ENCODE measurements around the gene TTLL6.

Gene TTLL6

DNA sequence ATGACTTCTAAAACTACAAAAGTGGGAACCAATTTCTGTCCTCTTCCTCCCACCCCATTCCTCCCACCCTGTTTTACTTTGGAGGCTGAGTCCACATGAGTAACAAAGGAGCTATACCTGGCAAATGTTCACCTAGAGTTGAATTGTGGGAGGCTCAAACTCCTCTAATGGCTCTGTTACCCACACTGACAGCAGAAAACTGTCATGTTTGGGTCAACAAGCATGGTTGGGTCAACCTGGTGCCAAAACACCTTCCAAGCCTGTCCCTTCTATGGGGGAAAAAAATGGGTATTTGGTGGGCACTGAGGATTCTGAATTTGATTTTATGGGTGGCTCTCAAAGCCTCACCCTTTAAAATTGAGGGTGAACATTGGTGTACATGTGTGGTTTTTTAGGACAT lies 76.5 kb downstream of the TTLL6 start:
- peaks cover 13 to 47% of the 10 kb centered on the region in 2 donors for H3K27me3 ChIP-seq (ENCODE audit: control insufficient read depth in 2 of 2, insufficient read depth in 2 of 2, low read length in 2 of 2)
- no peaks in the 10 kb centered on the region for H3K9me3 ChIP-seq (ENCODE audit: control insufficient read depth in 2 of 2, low read length in 2 of 2)
- no peak overlapping the region for H3K9ac ChIP-seq (ENCODE audit: low read depth in 1 of 2, low read length in 2 of 2)
- H3K4me3 ChIP-seq (ENCODE audit: low read length in 2 of 2) = no peak overlapping the region
- H3K4me1 ChIP-seq (ENCODE audit: control insufficient read depth in 2 of 2, insufficient read depth in 2 of 2, low read length in 2 of 2) = peaks cover 0 to 10% of the 10 kb centered on the region in 2 donors
- H3K27ac ChIP-seq (ENCODE audit: low read depth in 2 of 2, low read length in 2 of 2) = no peak overlapping the region
- H3K36me3 ChIP-seq (ENCODE audit: control insufficient read depth in 2 of 2, insufficient read depth in 2 of 2, low read length in 2 of 2) = no peaks in the 10 kb centered on the region

DNA sequence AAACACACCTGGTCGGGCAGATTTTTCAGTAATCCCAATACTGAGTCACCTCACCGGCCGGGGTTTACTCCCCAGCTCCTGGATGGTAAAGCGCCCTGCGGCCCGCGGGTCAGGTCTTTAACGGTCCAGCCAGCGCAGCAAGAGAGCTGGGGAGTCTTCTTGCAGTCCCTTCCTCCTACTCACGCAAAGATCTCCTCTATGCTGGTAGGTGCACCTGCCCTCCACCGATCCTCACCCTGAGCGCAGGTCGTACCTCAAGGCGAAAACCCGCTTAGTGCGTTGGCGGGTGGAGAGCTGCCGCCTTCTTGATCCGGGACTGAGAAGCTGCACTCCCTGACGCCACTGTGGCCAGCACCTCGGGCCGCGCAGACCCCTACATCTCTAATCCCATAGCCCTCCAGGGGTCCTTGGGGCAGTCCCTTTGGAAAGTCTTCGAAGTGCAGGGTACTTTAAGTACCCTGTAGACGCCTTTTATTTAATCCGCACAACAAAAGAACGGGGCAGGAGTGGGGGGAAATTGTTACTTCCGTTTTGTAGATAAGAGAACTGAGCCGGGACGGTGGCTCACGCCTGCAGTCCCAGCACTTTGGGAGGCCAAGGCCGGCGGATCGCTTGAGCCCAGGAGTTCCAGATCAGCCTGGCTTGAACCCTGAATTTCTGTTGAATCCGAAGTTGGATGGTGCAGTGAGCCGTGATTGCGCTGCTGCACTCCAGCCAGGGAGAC lies 78.1 kb downstream of the TTLL6 start:
- no peak overlapping the region for H3K27ac ChIP-seq (ENCODE audit: low read depth in 2 of 2, low read length in 2 of 2)
- no peaks in the 10 kb centered on the region for H3K9me3 ChIP-seq (ENCODE audit: control insufficient read depth in 2 of 2, low read length in 2 of 2)
- no peaks in the 10 kb centered on the region for H3K36me3 ChIP-seq (ENCODE audit: control insufficient read depth in 2 of 2, insufficient read depth in 2 of 2, low read length in 2 of 2)
- H3K4me3 ChIP-seq (ENCODE audit: low read length in 2 of 2) = no peak overlapping the region
- peaks cover 0 to 12% of the 10 kb centered on the region in 2 donors for H3K4me1 ChIP-seq (ENCODE audit: control insufficient read depth in 2 of 2, insufficient read depth in 2 of 2, low read length in 2 of 2)
- no peak overlapping the region for H3K9ac ChIP-seq (ENCODE audit: low read depth in 1 of 2, low read length in 2 of 2)
- H3K27me3 ChIP-seq (ENCODE audit: control insufficient read depth in 2 of 2, insufficient read depth in 2 of 2, low read length in 2 of 2) = peaks cover 13 to 48% of the 10 kb centered on the region in 2 donors

DNA sequence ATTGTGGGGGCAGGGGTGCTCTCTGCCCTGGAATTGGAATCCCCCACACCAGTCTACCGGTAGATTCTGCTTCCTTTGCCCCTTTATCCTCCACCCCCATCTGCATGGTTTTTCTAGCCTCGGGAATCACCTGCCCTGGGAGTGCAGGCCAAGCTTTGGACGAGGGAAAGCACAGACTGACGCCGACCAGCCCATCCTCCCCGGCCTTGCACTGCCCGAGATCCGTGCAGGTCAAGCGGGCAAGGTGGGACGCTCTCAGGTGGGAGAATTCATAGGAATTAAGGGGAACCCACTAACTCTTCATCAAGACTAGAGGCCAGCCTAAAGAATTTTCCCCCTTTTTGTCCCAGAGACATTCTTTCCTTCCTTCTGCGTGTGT lies 78.6 kb downstream of the TTLL6 start:
- Histone ChIP-seq H3K27me3 (ENCODE audit: control insufficient read depth in 2 of 2, insufficient read depth in 2 of 2, low read length in 2 of 2) (peaks cover 13 to 46% of the 10 kb centered on the region in 2 donors), H3K27ac (ENCODE audit: low read depth in 2 of 2, low read length in 2 of 2) (no peak overlapping the region), H3K9ac (ENCODE audit: low read depth in 1 of 2, low read length in 2 of 2) (no peak overlapping the region), H3K36me3 (ENCODE audit: control insufficient read depth in 2 of 2, insufficient read depth in 2 of 2, low read length in 2 of 2) (no peaks in the 10 kb centered on the region), H3K9me3 (ENCODE audit: control insufficient read depth in 2 of 2, low read length in 2 of 2) (no peaks in the 10 kb centered on the region), H3K4me3 (ENCODE audit: low read length in 2 of 2) (no peak overlapping the region), H3K4me1 (ENCODE audit: control insufficient read depth in 2 of 2, insufficient read depth in 2 of 2, low read length in 2 of 2) (peaks cover 0 to 12% of the 10 kb centered on the region in 2 donors)

DNA sequence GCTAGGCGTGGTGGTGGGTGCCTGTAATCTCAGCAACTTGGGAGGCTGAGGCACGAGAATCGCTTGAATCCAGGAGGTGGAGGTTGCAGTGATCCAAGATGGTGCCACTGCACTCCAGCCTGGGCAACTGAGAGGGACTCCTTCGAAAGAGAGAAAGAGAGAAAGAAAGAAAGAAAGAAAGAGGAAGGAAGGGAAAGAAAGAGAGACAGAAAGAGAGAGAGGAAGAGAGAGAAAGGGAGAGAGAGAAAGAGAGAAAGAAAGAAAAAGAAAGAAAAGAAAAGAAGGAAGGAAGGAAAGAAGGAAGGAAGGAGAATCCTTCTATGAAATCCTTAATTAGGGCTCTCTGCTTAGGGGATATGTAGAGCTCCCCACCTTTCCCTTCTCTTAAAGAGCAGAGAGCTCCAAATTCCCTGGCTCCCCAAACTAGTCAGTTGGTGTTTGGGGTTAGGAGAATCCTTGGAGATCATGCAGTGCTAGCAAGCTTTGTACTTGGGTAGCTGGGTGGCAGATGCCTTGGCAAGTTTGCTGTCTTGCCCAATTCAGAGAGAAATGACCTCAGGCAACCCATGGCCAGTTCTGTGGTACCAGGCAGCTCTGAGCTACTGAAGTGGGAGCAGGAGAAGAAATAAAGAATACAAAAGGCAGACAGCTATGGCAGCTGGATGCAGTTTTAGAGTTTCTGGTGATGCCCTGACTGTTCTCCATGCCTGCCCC lies 79.5 kb downstream of the TTLL6 start:
- H3K27ac ChIP-seq (ENCODE audit: low read depth in 2 of 2, low read length in 2 of 2) = no peak overlapping the region
- H3K9me3 ChIP-seq (ENCODE audit: control insufficient read depth in 2 of 2, low read length in 2 of 2) = no peaks in the 10 kb centered on the region
- peaks cover 0 to 12% of the 10 kb centered on the region in 2 donors for H3K4me1 ChIP-seq (ENCODE audit: control insufficient read depth in 2 of 2, insufficient read depth in 2 of 2, low read length in 2 of 2)
- no peak overlapping the region for H3K4me3 ChIP-seq (ENCODE audit: low read length in 2 of 2)
- no peak overlapping the region for H3K9ac ChIP-seq (ENCODE audit: low read depth in 1 of 2, low read length in 2 of 2)
- H3K27me3 ChIP-seq (ENCODE audit: control insufficient read depth in 2 of 2, insufficient read depth in 2 of 2, low read length in 2 of 2) = peaks cover 13 to 46% of the 10 kb centered on the region in 2 donors
- no peaks in the 10 kb centered on the region for H3K36me3 ChIP-seq (ENCODE audit: control insufficient read depth in 2 of 2, insufficient read depth in 2 of 2, low read length in 2 of 2)

DNA sequence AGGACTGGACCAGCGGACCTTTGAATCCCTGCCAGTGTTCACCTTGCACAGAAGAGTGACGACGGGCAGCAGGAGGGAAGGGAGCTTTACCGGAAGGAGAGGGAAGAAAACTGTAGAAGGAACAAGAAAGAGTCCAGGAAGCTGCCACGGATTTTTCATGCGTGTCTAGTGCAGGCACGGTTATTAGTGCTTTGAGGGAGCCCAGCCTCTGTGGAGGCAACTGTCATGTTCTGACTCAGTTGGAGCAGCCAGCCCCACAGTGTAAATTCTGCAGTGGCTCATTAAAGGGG lies 82.0 kb downstream of the TTLL6 start:
- no peaks in the 10 kb centered on the region for H3K9me3 ChIP-seq (ENCODE audit: control insufficient read depth in 2 of 2, low read length in 2 of 2)
- peaks cover 0 to 12% of the 10 kb centered on the region in 2 donors for H3K4me1 ChIP-seq (ENCODE audit: control insufficient read depth in 2 of 2, insufficient read depth in 2 of 2, low read length in 2 of 2)
- H3K9ac ChIP-seq (ENCODE audit: low read depth in 1 of 2, low read length in 2 of 2) = peak overlapping the region in 1 of 2 donors; percentile 75
- H3K27ac ChIP-seq (ENCODE audit: low read depth in 2 of 2, low read length in 2 of 2) = peak overlapping the region in 1 of 2 donors; percentile 82
- H3K27me3 ChIP-seq (ENCODE audit: control insufficient read depth in 2 of 2, insufficient read depth in 2 of 2, low read length in 2 of 2) = peaks cover 13 to 43% of the 10 kb centered on the region in 2 donors
- peak overlapping the region in 1 of 2 donors; percentile 58 for H3K4me3 ChIP-seq (ENCODE audit: low read length in 2 of 2)
- H3K36me3 ChIP-seq (ENCODE audit: control insufficient read depth in 2 of 2, insufficient read depth in 2 of 2, low read length in 2 of 2) = no peaks in the 10 kb centered on the region

DNA sequence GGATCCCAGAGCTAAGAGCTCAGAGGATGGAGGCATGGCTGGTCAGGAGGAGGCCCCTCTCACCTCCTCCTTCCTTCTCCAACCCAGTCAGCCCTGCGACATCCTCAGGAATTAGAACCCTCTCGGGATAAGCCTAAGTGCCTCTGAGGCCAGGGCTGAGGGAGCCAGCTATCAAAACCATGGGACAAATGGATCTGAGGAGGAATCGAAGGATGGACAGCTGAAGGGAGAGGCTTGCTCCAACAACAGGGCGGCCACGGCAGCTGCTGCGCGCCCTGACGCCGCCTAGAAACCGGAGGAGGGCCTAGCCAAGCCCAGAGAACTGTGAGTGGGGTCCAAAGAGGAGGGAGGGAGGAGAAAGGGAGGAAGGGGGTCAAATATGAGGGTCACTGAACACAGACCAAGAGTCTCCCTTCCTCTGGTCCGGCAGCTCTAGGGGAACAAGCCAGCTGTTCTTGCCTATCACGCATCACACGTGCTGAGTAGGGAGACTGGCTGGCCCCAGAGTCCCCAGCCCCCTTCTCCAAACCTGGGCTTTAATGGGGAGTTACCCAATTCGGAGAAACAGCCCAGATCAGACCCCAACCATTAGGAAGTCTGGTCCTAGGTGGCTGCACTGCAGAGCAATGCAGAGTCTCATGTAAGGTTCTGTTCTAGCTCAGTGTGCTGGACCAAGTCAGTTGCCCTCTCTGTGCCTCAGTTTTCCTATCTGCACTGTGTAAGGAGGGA lies 82.5 kb downstream of the TTLL6 start:
- peak overlapping the region in 1 of 2 donors; percentile 75 for H3K9ac ChIP-seq (ENCODE audit: low read depth in 1 of 2, low read length in 2 of 2)
- peak overlapping the region in 1 of 2 donors; percentile 82 for H3K27ac ChIP-seq (ENCODE audit: low read depth in 2 of 2, low read length in 2 of 2)
- H3K4me3 ChIP-seq (ENCODE audit: low read length in 2 of 2) = peak overlapping the region in 1 of 2 donors; percentile 58
- no peaks in the 10 kb centered on the region for H3K36me3 ChIP-seq (ENCODE audit: control insufficient read depth in 2 of 2, insufficient read depth in 2 of 2, low read length in 2 of 2)
- H3K27me3 ChIP-seq (ENCODE audit: control insufficient read depth in 2 of 2, insufficient read depth in 2 of 2, low read length in 2 of 2) = peaks cover 16 to 48% of the 10 kb centered on the region in 2 donors
- H3K9me3 ChIP-seq (ENCODE audit: control insufficient read depth in 2 of 2, low read length in 2 of 2) = no peaks in the 10 kb centered on the region
- H3K4me1 ChIP-seq (ENCODE audit: control insufficient read depth in 2 of 2, insufficient read depth in 2 of 2, low read length in 2 of 2) = peaks cover 1 to 18% of the 10 kb centered on the region in 2 donors

DNA sequence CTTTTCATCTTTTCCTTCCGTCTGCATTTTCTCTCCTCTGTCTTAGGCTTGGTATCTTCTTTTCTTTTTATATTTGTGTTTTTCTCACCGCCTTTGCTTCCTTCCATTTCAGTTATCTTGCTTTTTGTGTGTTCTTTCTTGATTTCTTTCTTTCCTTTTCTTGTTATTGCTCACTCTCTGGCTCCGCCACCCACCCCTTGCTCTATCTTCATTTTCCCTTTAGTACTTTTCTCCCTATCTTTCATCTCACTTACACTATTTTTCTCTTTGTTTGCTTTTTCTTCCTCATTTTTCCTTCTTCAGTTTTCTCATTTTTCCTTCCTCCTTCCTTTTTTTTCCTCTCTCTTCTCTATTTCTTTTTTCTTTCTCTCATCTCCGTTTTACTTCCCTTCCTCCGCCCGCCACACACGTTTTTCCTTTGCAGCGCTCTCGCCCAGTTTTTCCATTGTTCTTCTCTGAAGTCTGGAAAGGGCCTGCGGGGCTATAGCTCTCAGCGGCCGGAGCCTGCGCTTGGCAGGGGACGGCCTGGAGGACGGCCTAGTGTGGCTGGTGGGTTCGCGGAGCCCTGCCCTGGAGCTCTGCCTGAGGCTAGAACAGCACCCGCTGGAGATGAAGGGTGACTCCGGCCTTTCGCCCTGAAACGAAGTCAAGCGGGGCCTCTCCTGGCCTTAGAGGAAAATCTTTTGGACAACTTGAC lies 83.2 kb downstream of the TTLL6 start:
- peak overlapping the region in 1 of 2 donors; percentile 75 for H3K9ac ChIP-seq (ENCODE audit: low read depth in 1 of 2, low read length in 2 of 2)
- H3K27me3 ChIP-seq (ENCODE audit: control insufficient read depth in 2 of 2, insufficient read depth in 2 of 2, low read length in 2 of 2) = peaks cover 16 to 46% of the 10 kb centered on the region in 2 donors
- no peaks in the 10 kb centered on the region for H3K36me3 ChIP-seq (ENCODE audit: control insufficient read depth in 2 of 2, insufficient read depth in 2 of 2, low read length in 2 of 2)
- peak overlapping the region in 1 of 2 donors; percentile 58 for H3K4me3 ChIP-seq (ENCODE audit: low read length in 2 of 2)
- peak overlapping the region in 1 of 2 donors; percentile 82 for H3K27ac ChIP-seq (ENCODE audit: low read depth in 2 of 2, low read length in 2 of 2)
- H3K9me3 ChIP-seq (ENCODE audit: control insufficient read depth in 2 of 2, low read length in 2 of 2) = no peaks in the 10 kb centered on the region
- H3K4me1 ChIP-seq (ENCODE audit: control insufficient read depth in 2 of 2, insufficient read depth in 2 of 2, low read length in 2 of 2) = peaks cover 4 to 21% of the 10 kb centered on the region in 2 donors

DNA sequence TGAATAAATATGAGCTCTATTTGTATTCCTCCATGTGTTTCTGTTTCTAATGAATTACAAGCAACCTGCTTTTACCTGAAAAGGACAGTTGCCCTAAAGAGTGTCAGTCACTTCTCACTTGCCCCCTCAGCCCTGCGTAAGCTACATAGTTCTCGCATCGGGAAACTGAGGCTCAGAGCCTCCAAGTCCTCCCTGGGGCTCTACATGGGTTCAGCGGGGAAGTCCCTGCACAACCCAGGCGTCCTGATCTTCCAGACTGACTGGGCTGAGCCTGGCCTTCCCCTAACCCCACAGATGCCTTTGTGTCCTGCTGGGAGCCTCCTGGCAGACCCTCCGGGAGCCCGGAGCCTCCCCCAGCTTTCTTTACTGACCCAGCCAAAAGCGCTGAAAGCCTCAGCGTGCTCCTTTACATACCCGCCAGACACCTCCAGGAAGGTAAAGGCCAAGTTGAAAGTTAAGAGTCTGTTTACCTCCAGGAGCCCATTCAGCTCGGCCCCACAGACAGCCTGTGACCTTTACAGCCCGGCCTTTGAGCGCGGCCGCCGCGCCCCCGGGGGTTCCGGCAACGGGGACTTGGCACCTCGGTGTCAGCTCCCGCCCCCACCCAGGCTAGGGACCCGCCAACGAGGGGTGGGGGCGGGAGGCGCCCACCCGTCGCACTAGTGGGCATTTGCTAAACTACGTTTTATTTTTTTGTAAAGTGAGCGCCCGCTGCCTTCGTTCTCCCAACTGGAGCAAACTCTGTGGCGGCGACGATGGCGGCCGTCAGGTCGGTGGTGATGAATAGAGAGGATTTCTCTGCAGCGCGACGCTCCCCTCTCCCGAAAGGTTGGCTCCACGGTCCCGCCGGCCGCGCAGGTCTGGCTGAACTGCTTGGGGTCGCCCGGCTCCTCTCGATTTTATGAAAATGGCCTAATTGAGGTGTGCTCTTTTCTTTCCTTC lies 84.1 kb downstream of the TTLL6 start:
- Histone ChIP-seq H3K36me3 (ENCODE audit: control insufficient read depth in 2 of 2, insufficient read depth in 2 of 2, low read length in 2 of 2) (no peaks in the 10 kb centered on the region), H3K9ac (ENCODE audit: low read depth in 1 of 2, low read length in 2 of 2) (peak overlapping the region in 1 of 2 donors; percentile 75), H3K4me3 (ENCODE audit: low read length in 2 of 2) (peak overlapping the region in 1 of 2 donors; percentile 36), H3K9me3 (ENCODE audit: control insufficient read depth in 2 of 2, low read length in 2 of 2) (no peaks in the 10 kb centered on the region), H3K27ac (ENCODE audit: low read depth in 2 of 2, low read length in 2 of 2) (peak overlapping the region in 1 of 2 donors; percentile 82), H3K4me1 (ENCODE audit: control insufficient read depth in 2 of 2, insufficient read depth in 2 of 2, low read length in 2 of 2) (peaks cover 4 to 21% of the 10 kb centered on the region in 2 donors), H3K27me3 (ENCODE audit: control insufficient read depth in 2 of 2, insufficient read depth in 2 of 2, low read length in 2 of 2) (peaks cover 17 to 45% of the 10 kb centered on the region in 2 donors)

DNA sequence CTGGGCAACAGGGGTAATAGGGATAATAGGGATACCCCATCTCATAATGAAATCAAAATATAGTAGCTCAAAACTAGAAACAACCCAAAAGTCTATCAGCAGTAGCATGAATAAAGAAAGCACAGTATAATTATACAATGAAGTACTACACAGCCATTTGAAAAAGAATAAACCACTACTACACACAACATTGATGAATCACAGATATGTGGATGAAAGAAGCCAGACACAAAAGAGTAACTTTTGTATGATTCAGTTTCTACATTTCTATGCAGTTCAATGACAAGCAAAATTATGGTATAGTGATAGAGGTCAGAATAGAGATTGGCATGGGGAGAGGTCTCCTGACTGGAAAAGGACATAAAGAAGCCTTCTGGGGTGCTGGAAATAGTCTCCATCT lies 85.7 kb downstream of the TTLL6 start:
- Histone ChIP-seq H3K36me3 (ENCODE audit: control insufficient read depth in 2 of 2, insufficient read depth in 2 of 2, low read length in 2 of 2) (no peaks in the 10 kb centered on the region), H3K4me3 (ENCODE audit: low read length in 2 of 2) (no peak overlapping the region), H3K27me3 (ENCODE audit: control insufficient read depth in 2 of 2, insufficient read depth in 2 of 2, low read length in 2 of 2) (peaks cover 30 to 54% of the 10 kb centered on the region in 2 donors), H3K27ac (ENCODE audit: low read depth in 2 of 2, low read length in 2 of 2) (no peak overlapping the region), H3K4me1 (ENCODE audit: control insufficient read depth in 2 of 2, insufficient read depth in 2 of 2, low read length in 2 of 2) (peaks cover 11 to 24% of the 10 kb centered on the region in 2 donors), H3K9ac (ENCODE audit: low read depth in 1 of 2, low read length in 2 of 2) (no peak overlapping the region), H3K9me3 (ENCODE audit: control insufficient read depth in 2 of 2, low read length in 2 of 2) (no peaks in the 10 kb centered on the region)
